HG02973 (cell line): Measurements from ENCODE around the gene NOP10.
"Not testable (repeated sequence)": the region's sequence is repeated elsewhere in the genome, so short reads cannot be mapped to it uniquely, and the experiment has no call there.

Experiments used
- ATAC-seq: cut with Tn5 transposase; IDR thresholded peaks from one replicate; pipeline ENCODE4 v1.9.1; 2021; ENCODE audit warnings: moderate library complexity; ENCODE audit not compliant: unreplicated experiment

The NOP10 gene

DNA sequence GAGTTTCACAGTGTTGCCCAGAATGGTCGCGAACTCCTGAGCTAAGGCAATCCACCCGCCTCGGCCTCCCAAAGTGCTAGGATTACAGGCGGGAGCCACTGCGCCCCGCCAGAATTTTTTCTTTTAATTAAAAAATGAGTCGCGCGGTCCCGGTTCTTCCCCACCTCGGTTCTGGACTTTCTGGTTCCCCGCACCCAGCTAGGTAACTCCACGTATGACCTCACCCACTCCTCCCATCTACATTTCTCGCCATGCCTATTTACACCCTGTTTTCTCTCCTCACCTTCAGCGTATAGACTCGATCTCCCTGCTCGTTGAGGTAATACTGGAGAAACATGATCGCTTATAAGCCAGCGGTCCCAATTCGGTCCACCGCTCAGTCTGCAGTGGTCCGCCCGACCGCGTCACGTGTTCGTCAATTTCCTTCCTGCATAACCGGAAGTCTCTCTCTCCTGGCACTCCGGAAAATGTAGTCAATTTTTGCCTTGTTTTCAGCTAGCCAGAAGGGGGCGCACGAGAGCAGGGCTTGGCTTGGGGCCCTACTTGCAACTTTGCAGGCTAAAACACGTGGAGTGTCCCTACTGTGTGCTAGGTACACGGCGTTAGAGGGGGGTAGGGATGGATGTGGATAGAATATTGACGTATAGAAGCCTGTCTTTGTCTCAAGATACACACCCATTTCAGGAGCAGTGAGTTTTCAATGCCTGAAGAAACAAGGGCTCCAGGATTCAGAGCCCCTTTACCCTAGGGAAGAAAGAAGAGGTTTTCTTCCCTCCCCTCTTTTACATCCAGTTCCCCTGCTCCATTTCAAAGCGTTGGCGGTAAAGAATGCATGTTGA is at the start of gene NOP10, which contains the start of gene NUTM1:
NOP10 (minus strand) TSS at position 400 of the 839 bp plus-strand sequence; CDS start at position 337, 63 bp downstream.
NUTM1 (plus strand) TSS at position 579 of the 839 bp plus-strand sequence. CDS start 382 bp downstream, outside the sequence.
- ATAC-seq = peak; percentile 80

DNA sequence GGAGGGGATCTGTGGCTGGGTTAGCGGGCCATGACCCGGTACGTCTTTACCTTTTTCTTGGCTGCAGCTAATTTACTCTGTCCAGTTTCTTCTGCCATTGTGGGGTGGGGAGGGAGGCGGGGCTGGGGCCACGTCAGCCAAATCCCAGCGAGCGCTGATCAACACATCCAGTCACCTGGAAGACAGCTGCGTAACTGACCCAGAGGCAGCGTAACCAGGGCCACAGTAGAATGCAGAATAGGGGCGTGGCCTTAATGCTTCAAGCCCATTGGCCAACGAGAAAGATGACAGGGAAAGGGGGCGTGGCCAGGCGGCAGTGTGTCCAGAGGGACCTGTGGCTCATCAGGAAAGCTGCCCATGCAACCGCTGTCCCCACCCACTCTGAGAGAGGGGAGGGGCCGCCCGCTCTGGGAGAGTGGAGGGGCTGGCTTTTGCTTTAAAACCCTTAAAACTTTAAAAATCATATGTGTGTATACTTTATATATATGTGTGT is 46.7 kb upstream of the NOP10 start:
- ATAC-seq = not testable (repeated sequence)

DNA sequence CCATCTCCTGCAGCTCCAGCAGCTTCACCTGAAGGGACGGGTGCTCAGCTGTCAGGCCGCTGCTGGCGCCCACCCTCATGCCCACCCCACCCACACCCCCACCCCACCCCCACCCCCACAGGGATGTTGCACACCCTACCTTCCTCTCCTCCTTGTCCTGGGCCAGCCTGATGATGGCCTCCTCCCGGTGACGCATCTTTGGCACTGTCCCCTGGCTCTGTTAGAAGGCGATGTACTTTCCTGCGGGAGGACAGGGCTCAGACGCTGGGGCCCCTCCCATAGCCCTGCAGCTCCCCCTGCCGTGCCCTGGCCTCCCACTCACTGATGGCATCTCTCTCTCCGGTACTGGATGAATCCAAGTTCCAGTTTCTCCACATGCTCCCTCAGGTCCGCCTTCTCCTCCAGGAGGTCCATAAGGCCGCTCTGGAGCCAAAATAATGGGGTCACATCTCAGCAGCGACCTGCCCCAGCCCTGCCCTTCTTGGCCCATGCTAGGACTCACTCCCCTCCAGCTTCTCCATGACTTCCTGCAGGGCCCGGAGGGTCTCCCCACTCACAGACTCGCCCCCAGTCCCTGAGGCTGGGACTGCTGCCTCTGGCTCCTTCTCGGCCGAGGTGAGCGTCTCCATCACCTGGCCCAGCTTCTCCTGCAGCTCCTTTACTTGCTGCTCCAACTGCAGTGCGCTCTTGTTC is 39.0 kb upstream of the NOP10 start:
- ATAC-seq = not testable (repeated sequence)

DNA sequence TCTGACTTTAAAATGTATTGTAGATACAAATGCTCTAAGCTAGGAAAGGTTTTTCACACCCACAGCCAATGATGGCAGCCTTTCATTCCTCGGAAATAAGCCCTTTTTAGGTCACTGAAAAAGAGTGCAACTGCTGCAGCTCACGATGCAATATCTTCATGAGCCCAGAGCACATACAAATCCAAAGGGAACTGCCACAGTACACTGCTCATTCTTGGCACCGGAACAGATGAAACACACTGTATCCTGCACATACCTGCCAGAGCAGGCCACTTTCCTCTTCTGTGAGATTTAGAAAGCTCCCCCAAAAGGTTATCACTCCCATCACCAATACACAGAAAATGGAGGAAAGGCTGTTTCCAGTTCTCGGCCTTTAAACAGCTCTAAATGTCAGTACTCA is 37.6 kb upstream of the NOP10 start:
- ATAC-seq = not testable (repeated sequence)

DNA sequence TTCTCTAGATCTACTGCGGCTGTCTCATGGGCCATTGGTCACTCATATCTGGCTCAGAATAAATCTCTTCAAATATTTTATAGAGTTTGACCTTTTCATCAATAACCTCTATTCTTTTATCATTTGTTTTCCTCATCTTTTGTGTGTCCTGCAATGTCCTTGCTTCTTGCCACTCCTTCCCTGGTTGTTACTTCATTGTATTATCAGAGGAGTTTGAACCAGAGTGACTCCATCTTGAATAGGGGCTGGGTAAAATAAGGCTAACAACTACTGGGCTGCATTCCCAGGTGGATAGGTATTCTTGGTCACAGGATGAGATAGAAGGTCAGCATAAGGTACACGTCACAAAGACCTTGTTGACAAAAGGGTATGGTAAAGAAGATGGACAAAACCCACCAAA is 33.9 kb upstream of the NOP10 start:
- ATAC-seq = no peak

DNA sequence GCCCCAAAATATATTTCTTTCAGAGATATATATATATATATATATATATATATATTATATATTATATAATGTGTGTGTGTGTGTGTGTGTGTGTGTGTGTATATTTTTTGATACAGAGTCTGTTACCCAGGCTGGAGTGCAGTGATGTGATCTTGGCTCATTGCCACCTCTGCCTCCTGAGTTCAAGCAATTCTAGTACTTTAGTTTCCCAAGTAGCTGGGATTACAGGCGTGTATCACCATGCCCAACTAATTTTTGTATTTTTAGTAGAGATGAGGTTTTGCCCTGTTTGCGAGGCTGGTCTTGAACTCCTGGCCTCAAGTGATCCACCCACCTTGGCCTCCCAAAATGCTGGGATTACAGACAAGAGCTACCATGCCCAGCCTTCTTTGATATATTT is 32.6 kb upstream of the NOP10 start:
- not testable (repeated sequence) for ATAC-seq

DNA sequence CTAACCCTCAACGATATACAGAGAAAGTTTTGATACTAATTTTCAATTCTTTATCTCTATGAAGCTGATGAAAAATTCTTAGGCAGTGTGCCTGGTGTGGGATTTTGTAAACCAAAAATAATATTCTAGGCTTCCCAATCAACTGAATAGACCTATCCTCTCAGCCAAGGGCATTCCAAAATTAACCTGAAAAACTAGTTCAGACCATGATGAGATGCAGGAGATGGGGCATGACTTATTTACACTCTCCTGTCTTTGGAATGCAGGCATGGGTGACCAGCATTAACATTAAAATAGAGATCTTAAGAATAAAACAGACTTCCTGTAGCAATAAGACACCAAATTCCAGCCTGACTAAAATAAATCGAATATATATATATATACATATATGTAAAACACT is 31.9 kb upstream of the NOP10 start:
- ATAC-seq = no peak

DNA sequence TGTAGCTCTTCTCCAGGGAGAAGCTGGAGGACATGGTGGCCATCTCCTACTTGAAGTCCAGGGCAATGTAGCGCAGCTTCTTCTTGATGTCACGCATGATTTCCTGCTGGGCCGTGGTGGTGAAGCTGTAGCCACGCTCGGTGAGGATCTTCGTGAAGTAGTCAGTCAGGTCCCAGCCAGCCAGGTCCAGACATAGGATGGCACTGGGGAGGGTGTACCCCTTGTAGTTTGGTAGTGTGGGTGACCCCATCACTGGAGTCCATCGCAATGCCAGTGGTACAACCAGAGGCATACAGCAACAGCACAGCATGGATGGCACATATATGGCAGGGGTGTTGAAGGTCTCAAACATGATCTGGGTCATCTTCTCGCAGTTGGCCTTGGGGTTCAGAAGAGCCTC is 31.0 kb upstream of the NOP10 start:
- ATAC-seq = no peak

DNA sequence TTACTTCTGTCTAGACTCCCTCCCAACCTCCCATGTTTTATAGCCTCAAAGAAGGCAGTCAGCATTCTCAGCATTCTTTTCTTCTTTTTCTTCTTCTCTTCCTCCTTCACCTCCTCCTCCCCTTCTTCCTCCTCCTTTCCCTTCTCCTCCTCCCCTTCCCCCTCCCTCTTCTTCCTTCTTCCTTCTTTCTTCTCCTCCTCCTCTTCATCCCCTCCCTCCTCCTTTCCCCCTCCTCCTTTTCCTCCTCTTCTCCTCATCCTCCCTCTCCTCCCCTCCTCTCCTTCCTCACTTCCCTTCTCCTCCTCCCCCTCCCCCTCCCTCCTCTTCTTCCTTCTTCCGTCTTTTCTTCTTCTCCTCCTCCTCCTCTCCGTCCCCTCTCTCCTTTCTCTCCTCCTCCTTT is 27.7 kb upstream of the NOP10 start:
- ATAC-seq = no peak

DNA sequence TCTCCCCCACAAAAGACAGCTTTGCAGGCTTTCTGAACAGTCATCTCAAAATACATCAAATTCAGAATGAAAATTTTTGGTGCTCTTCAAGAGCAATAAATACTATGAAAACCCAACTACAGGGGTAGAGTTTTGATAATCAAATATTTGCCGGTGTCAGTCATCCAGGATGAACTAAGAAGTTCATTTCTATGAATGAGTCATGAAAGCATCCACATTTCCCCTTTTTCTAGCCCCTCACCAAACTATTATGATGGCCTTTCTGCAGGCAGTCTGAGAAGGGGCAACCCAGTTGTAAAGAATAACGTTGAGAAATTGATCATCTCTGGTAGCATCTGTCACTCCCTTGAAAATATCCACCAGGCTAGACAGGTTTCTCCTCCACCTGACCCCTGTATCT is 27.2 kb upstream of the NOP10 start:
- no peak for ATAC-seq

DNA sequence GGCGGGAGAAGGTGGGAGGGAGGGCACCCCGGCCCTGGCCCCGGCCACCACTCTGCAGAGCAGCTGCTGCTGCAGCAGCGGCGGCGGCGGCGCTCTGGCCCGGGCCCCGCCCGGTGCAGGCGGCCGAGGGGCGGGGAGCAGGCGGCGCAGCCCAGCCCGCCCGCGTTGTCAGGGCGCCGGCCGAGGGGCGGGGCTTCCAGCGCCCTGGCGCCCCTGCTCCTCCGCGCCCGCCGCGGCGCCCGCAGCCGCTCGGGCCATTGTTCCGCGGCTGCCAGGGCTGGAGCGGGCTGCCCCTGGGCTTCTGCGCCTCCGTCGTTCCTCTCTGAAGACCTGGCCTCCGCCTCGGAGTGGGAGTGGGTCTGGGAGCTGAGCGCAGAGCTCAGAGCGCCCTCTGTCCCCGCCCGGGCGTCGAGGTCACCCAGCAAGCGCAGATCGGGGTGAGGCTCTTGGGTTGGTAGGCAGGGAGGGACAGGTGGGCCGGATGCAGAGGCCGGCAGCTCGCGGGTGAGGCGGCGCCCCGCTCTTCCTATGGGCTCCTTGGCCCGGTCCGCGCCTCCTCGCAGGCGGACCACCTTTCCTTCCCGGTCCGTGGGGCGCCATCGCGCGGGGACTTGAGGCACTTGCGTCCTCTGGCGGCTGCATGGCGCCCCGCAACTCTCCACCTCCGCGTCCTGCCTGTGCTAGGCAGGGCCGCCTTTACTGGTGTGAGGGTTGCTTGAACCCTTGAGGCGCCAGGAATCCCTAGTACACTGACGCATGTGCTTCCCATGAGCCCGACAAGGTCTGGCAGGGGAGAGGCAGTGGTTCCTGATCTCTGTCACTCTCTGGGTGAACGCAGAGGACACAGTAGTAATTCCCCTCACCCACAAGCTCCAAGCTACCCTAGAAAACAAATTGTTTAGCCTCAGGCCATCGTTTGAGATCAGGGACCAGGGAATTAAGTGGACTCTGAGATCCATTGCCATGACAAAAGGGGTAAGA is 24.5 kb upstream of the NOP10 start, which contains the start of gene LPCAT4:
LPCAT4 (minus strand) TSS at position 96 of the 981 bp plus-strand sequence. CDS start 96 bp downstream, outside the sequence.
- peak; percentile 75 for ATAC-seq

DNA sequence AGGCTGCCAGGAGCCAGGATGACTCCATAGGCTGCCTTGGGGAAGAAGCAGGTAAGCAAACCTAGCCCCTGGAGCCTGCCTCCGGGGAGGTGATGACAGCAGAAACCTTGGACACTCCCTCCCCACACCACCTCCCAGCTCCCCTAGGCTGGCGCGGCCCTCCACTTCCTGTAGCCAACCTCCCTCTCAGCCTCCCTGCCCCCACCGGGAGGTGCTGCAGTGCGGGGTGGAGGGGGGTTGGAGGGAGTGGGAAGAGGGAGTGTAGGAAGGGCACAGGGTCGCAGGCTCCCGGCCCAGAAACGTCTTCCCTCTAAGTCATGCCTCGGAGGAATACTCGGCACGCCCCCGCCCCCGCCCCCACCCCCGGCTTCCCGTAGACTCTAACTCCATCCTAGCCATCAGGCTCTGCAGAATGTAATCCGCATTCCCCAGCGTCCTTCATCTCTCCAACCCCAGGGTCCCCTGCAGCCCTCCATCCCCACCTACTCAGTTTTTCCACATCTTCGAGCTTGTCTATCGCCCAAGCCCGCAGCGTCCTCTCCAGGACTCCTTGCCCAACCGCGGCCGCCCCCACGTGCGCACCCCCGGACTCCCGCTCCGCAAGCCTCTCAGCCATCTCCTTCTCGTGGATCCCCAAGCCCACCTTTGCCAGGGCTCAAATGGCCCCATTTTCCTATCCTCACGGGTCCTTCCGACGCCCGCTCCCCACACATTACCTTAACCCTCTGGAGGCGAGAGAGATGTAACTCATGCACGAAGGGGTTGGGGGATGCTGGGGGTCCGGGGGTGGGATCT is 23.5 kb upstream of the NOP10 start:
- ATAC-seq = no peak

DNA sequence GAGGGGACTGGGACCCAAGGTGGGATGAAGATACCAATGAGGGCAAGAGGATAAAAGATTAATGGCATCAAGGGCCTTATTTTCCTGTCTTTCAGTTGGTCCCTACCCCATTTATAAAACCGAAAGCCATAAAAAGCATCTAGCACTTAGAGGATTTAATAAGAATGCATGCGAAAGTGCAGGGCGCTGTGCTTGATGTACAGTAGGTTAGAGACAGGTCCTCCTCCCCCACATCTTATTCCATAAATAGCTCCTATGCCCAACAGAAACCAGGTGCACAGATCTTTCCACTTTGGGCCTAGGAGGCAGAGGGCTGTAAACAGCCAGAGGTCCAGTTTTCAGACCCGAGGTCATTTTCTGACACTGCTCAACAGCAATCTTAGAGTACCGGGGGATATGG is 22.9 kb upstream of the NOP10 start:
- no peak for ATAC-seq

DNA sequence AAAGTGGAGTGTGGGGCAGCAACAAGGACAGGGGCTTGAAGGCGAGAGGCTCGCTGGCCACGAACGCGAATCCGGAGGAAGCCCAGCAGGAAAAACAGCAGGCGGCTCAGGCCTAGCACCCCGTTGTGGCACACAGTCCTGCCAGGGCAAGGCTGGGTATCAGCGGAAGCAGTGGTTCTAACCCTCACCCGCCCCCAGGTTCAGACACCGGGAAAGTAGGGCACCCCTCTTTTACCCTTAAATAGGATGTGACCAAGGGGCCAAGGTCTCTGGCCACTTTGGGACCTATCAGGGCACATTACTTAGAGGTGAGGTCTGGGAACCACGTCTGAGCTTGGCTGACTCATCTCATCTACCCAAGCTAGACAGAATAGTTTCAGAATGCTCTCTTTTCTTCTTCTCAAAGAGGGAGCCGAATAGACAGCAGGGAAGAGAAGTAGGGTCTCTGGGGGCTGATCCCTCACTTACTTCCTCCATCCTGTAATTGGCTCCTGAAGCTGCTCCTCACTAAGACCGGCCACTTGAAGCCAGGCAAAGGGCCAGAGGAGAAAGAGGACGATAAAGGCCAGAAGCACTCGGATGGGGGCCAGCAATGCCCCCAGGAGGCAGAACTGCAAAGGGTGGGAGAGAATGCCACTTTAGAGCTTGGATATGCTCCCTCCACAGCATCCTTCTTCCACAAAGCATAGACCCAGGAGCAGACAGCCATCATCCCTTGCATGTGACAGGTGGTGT is 22.3 kb upstream of the NOP10 start:
- no peak for ATAC-seq

DNA sequence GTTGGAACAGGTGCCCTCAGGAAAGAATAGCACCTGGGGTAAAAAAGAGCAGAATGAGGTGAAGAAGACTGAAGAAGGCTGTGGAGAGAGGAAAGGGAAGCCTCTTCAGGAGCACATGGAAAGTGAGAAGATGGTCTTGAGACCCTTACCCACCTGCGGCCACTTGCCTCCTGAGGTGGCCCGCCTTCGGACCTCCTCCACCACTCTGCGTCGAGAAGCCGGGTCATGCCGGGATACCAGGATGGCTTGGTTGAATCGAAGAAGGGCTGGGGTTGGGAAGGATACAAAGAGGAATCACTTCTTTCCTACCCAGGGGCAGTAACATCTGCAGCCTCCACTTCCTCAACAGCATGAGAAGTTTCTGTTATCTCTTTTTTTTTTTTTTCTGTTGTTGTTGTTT is 21.1 kb upstream of the NOP10 start:
- ATAC-seq = no peak

DNA sequence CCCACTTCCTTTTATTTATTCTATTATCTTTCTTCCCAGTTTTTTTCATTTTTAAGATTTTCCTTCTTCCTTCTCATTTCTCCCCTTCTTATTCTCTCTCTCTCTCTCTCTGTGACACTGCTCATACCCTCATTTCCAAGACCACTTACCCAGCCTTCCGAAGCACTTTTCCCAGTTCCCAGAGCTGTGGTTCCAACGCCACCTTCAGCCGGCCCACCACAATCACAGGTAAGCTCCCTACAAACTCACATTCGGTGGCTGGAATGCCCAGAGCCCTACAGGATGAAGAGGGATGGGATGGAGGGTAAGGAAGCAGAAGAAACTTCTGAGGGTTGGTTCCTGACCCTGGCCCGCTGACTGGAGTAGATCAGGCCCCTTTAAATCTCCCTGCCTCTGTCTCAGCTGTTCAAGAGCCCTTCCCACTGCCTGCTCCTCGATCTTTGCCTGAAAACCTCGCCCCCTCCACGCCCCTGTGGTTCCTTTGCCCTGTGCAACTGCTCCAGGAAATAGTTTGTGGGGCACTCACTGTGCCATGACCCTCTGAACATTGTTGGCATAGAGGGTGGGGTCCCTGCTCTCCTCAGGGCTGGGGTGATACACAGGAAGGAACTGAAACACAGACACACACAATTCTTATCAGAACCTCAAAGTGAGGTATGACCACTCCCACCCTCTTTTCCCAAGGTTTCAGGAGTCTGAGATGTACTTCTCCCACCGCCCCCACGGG is 19.3 kb upstream of the NOP10 start:
- no peak for ATAC-seq

DNA sequence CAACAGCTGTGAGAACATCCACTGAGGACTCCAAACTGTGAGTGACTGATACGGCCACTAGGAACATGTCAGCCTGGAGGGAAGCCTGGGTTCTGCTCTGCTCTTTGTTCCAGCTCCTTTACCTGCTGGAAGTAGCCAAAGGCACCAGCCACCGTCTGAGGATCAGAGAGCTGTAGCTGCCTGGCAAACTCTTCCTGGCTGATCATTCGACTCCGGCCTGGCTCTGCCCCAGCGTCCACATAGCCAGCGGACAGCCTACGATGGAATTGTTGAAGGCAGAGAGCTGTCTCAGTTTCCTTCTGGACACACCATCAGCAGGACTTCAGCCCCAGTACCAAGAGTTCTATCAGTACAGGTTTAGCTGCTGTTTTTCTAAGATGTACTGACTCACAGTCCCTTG is 18.3 kb upstream of the NOP10 start:
- ATAC-seq = no peak

DNA sequence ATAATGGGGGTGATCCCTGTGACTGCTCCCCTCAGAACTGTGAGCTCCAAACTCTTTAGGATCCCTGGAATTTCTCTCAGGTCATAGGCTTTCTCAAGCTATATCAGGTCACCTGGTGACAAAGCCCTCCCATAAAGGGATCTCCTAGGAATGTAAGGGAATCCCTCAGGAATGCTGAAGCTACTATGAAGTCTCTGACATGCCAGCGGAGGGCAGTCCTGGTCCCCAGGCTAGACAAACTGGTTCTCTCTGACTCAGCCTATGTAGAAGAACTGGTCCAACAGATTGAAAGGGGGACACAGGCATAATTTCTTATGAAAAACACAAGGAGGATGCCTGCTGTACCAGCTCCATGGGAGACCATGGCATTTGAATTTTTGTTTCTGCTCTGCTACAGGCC is 17.4 kb upstream of the NOP10 start:
- no peak for ATAC-seq

DNA sequence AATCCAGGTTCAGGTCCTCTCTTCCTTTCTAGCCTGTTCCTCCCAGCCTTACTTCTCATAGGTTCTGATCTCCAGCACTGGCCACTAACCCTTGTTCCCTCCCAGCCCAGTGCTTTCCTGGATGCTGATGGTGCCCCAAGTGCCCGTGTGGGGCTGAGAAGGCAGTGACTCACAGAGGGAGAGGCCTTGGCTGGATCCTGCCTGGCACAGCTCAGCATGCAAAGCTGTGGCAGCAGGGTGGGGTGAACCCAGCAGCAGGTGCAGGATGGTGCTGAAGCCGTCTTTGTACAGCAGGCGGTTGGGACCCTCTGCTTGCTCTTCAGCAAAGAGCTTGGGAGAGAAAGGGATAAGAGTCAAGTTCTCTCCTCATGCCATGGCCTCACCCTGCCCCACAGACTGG is 16.5 kb upstream of the NOP10 start:
- ATAC-seq = no peak
